Upper lobe of left lung (tissue), 6 donors: ENCODE data around the gene GINS2. TPM values are rescaled to one million over a fixed set of nuclear protein-coding genes. Genes with fewer than 3 reads are reported as not detected.

Experiments
- ATAC-seq, 2 donors: fragments of 200-7000 bp; cut with Tn5 transposase; one replicate each; pipeline ENCODE4 v1.9.1; 2022; ENCODE audit warnings: mild to moderate bottlenecking in 2 of 2, moderate library complexity in 2 of 2; ENCODE audit not compliant: low FRiP score in 2 of 2
- DNase-seq, 2 donors: peaks; one replicate each; pipeline ENCODE4 v3.0.0-alpha.2; 2019 to 2020
- H3K27ac ChIP-seq, 4 donors: fragments of 200-600 bp; sonication (generic); one replicate each; pipeline ENCODE4 v1.5.1; 2016 to 2019
- H3K27me3 ChIP-seq, 4 donors: fragments of 200-600 bp; sonication (generic); one replicate each; pipeline ENCODE4 v1.5.1; 2017 to 2019
- H3K36me3 ChIP-seq, 4 donors: fragments of 200-600 bp; sonication (generic); one replicate each; pipeline ENCODE4 v1.5.1; 2016 to 2019
- H3K4me1 ChIP-seq, 4 donors: fragments of 200-600 bp; sonication (generic); one replicate each; pipeline ENCODE4 v1.5.1; 2018 to 2019
- H3K4me3 ChIP-seq, 4 donors: fragments of 200-600 bp; sonication (generic); one replicate each; pipeline ENCODE4 v1.5.1; 2017 to 2019; ENCODE audit warnings: mild to moderate bottlenecking in 2 of 4, moderate library complexity in 1 of 4
- H3K9me3 ChIP-seq, 4 donors: fragments of 200-600 bp; sonication (generic); one replicate each; pipeline ENCODE4 v1.5.1; 2018 to 2019
- EP300 ChIP-seq, 4 donors: sonication (generic); formaldehyde crosslinking; IDR thresholded peaks; one replicate each; pipeline ENCODE4 v1.5.1; 2017; ENCODE audit warnings: antibody characterized with exemption in 4 of 4, control low read depth in 2 of 4
- POLR2A ChIP-seq, 4 donors: fragments of 450-650 bp; IDR thresholded peaks; one replicate each; pipeline ENCODE4 v1.5.1; 2016 to 2017; ENCODE audit warnings: antibody characterized with exemption in 4 of 4, mild to moderate bottlenecking in 2 of 4
- POLR2AphosphoS5 ChIP-seq, 2 donors: sonication (generic); formaldehyde crosslinking; IDR thresholded peaks; one replicate each; pipeline ENCODE4 v1.5.1; 2017; ENCODE audit warnings: antibody characterized with exemption in 2 of 2
- WGBS, 2 donors: methylation state at CpG; one replicate each; pipeline ENCODE4 v1.1.5; 2017 to 2018; 5-methylcytosine and 5-hydroxymethylcytosine counted together
- total RNA-seq, 6 donors: library from RNA; depleted of rRNA in 4 of 6; stranded (reverse); fragments of >200 nt in 4 of 6; gene quantifications; one replicate each; pipeline versions ENCODE4 v1.1.0 to v1.2.1, GENCODE V29; 2016 to 2021
- TF ChIP-seq, protein P1 (sequence below), 6 experiments: fragments of 450-650 bp in 4 of 6; fragments of 200-600 bp in 2 of 6; sonication (generic) in 2 of 6; IDR thresholded peaks; one replicate each; pipeline ENCODE4 v1.5.1; 2016 to 2019; ENCODE audit warnings: antibody characterized with exemption in 6 of 6
- donor health status: DM: no; HTN: no; CAD: no; lungs with moderate emphysema.
- donor health status: DM: no; HTN: yes; CAD: no; lungs with severe emphysema.

GINS2 gene
- total RNA-seq, 6 donors from 2014 or later: 0.39 to 0.91 (median 0.75) TPM; not detected in 2

DNA sequence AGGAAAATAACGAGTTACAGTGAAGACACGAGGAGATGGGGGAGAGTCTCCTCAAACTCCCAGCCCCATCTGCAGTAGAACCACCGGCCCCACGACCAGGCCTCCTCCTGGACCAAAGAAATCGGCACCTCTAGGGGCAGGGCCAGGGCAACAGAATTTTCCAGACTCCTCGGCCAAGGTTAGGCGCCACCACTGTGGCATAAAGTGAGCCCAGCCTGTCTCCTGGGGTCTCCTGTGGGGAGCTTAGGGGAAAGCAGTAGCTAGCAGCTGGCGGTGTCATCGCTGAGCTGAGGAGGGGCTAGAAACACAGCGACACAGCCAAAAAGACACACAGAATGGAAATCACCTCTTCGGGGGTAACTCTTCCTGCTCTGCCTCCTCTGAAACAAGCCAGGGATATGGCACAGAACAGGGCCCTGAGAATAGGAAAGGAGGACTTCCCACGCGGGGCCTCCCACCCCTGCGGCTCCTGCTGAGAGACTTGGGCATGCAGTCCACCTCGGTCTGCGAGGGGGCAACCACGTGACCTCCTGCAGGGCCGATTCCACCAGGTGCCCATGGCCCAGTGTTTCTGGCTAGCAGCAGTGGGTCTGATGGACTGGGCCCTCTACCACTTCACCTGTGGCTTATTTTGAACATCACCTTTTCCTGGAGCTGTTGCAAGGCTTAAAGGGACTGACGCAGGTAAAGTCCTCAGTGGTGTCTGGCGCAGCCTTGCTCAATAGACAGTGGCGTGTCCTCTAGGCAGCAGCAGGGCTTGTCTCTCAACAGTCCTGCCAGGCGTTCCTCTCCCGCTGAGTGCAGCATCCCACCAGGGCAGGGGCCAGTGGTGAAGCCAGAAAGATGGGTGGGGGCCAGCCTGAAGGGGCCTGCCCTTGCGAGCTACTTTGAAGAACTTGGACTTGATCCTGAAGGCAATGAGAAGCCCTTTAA, 6.7 kb upstream of the GINS2 start:
- no peak overlapping the region for H3K4me3 ChIP-seq
- H3K27ac ChIP-seq: no peak overlapping the region
- no peak for TF ChIP-seq POLR2A (IDR thresholded peaks at IDR 0.05)
- TF ChIP-seq, protein P1, sequence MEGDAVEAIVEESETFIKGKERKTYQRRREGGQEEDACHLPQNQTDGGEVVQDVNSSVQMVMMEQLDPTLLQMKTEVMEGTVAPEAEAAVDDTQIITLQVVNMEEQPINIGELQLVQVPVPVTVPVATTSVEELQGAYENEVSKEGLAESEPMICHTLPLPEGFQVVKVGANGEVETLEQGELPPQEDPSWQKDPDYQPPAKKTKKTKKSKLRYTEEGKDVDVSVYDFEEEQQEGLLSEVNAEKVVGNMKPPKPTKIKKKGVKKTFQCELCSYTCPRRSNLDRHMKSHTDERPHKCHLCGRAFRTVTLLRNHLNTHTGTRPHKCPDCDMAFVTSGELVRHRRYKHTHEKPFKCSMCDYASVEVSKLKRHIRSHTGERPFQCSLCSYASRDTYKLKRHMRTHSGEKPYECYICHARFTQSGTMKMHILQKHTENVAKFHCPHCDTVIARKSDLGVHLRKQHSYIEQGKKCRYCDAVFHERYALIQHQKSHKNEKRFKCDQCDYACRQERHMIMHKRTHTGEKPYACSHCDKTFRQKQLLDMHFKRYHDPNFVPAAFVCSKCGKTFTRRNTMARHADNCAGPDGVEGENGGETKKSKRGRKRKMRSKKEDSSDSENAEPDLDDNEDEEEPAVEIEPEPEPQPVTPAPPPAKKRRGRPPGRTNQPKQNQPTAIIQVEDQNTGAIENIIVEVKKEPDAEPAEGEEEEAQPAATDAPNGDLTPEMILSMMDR (IDR thresholded peaks at IDR 0.05): no peak
- DNase-seq: no peak
- no peaks in the 10 kb centered on the region for H3K36me3 ChIP-seq
- H3K27me3 ChIP-seq: no peaks in the 10 kb centered on the region
- 77 to 81% methylated on average over 10 to 19 of the region's 24 CpGs for WGBS, 2 donors
- no peaks in the 10 kb centered on the region for H3K4me1 ChIP-seq
- ATAC-seq: no peak
- H3K9me3 ChIP-seq: no peaks in the 10 kb centered on the region

DNA sequence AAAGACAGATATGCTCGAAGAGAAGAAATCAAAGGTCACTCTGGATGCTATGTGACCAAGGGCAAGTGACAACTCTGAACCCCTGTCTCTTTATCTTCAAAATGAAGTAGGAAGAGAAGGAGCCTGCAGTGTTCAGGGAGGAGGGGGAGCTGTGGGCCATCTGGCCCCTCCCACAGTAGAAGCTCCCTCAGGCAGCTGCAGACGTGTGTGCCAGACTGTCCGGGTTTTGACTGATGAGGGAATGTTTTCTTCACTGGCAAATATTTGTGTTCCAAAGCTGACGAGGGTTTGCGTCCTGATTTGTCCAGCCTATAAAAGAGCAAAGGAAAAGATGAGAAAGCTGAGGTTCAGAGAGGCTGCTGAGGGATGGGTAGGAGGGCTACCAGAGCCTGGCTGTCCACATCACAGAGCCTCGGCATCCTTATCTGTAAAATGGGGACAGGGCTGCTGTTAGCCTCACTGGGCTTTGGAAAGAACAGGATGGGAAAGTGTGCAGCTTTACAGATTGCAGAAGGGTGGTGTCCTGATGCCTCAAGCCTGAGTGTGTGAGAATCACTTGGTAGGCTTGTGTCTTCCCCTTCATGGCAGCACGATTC, 1.8 kb upstream of the GINS2 start:
- Histone ChIP-seq H3K4me3 (no peak overlapping the region), H3K36me3 (no peaks in the 10 kb centered on the region), H3K4me1 (peaks cover 11 to 21% (median 17%) of the 10 kb centered on the region in 4 donors), H3K27me3 (no peaks in the 10 kb centered on the region), H3K9me3 (no peaks in the 10 kb centered on the region), H3K27ac (no peak overlapping the region)
- ATAC-seq: no peak
- TF ChIP-seq POLR2A (IDR thresholded peaks at IDR 0.05) (no peak), POLR2AphosphoS5 (IDR thresholded peaks at IDR 0.05) (no peak), EP300 (IDR thresholded peaks at IDR 0.05) (no peak)
- TF ChIP-seq, protein P1 (IDR thresholded peaks at IDR 0.05): no peak
- no peak for DNase-seq
- 38 to 51% methylated on average over 7 of the region's 7 CpGs for WGBS, 2 donors

DNA sequence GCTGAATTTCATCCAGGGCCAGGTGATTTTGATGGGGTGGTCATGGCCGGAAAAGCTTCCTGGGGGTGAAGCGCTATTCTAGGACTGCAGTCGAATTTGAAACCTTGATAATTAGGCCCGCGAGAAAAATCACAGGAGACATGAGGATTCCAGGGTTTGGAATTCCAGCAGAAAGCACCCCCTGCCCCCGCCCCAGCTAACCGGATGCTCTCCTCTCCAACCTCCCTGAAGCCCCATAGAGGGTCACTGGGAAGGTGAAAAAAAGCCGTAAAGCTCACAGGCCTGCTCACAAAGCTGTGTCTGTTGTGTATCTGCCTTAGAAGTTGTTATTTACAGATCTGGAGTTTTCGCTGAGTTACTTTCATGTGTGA, 1.2 kb upstream of the GINS2 start:
- no peak for ATAC-seq

DNA sequence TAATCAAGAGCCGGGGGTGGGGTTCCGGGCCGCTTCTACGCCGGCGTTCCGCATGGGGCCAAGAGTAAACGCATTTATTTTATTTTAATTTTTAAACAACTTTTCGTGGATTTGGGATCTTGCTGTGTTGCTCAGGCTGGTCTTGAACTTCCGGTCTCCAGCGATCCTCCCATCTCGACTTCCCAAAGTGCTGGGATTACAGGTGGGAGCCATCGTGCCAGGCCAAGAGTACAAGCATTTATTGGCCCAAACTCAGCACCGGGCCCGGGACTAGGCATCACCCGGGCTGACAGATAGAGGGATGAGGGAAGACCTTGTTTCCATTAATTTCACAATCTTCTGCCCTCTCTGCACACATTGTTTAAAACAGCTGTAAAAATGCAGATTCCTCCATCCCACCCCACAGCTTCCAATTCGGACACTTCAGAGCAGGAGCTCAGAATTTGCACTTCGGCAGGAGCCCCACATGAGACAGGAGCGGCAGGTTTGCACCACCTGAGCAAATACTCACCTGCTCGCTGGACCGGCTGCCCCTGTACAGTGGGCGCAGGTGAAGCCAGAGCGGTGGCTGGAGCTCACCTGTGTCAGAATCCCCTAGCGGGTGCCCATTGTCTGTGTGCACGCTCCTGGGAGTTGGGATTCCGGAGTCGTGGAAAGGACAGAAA, 663 bp upstream of the GINS2 start:
- DNase-seq: no peak
- 36 to 38% methylated on average over 23 to 27 of the region's 27 CpGs for WGBS, 2 donors
- Histone ChIP-seq H3K4me3 (peak overlapping the region in 3 of 4 donors; percentile 62 to 92 (median 70)), H3K27me3 (no peaks in the 10 kb centered on the region), H3K36me3 (no peaks in the 10 kb centered on the region), H3K9me3 (no peaks in the 10 kb centered on the region), H3K4me1 (peaks cover 11 to 21% (median 17%) of the 10 kb centered on the region in 4 donors), H3K27ac (no peak overlapping the region)
- no peak for ATAC-seq
- TF ChIP-seq, protein P1 (IDR thresholded peaks at IDR 0.05): no peak
- TF ChIP-seq POLR2A (IDR thresholded peaks at IDR 0.05) (no peak), POLR2AphosphoS5 (IDR thresholded peaks at IDR 0.05) (no peak), EP300 (IDR thresholded peaks at IDR 0.05) (no peak)

More for the DNA sequence above, 1.2 kb upstream of the GINS2 start:
- 57 to 59% methylated on average over 8 to 9 of the region's 9 CpGs for WGBS, 2 donors
- no peaks in the 10 kb centered on the region for H3K9me3 ChIP-seq
- no peaks in the 10 kb centered on the region for H3K36me3 ChIP-seq
- DNase-seq: no peak
- H3K27ac ChIP-seq: no peak overlapping the region
- TF ChIP-seq, protein P1 (IDR thresholded peaks at IDR 0.05): no peak
- TF ChIP-seq POLR2A (IDR thresholded peaks at IDR 0.05) (no peak), EP300 (IDR thresholded peaks at IDR 0.05) (no peak)
- H3K4me3 ChIP-seq: no peak overlapping the region
- no peaks in the 10 kb centered on the region for H3K27me3 ChIP-seq
- peaks cover 11 to 21% (median 17%) of the 10 kb centered on the region in 4 donors for H3K4me1 ChIP-seq
